ENCODE data around the gene AUTS2. TPM values are rescaled to one million over a fixed set of nuclear protein-coding genes. Genes with fewer than 3 reads are reported as not detected.
A peak's percentile ranks its signal among the peaks of the same experiment; 100 is the strongest.

Gene AUTS2
- total RNA-seq, 1 experiment from 2014 or later = 256 TPM

DNA sequence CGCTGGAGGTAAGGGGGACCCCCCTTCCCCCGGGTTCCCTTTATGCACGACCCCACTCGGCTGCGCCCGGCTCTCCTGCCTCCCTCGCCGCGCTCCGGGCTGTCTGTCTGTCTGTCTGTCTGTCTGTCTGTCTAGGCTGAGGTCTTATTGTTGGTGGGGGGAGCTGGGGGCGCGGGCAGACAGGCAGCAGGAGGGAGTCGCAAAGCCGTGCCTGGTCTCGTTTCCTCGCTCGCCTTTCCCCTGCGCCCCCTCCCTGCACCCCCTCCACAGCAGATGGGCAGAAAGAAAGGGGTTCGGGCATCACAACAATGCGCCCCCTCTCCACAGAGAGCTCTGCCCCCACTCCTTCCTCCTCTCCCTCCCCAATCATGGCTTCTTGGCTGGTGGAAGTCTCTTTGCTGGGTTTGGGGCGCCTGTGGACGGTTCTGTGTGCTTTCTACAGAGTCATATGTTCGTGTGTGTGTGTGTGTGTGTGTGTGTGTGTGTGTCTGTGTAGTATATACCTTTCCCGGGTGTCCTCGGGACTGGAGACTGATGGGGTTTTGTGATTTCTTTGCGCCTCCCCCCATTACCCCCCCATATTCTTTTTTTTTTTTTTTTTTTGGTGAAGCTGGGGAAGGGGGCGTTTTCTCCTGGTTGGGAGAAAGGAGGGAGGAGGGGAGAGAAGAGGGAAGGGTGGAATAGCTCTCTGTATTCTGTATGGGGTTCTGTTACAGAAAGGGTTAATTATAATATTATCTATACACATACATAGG lies 1.9 kb downstream of the AUTS2 start:
- Histone ChIP-seq H3K4ac (ENCODE audit: low read depth, low read length) (no peak overlapping the region), H3K79me1 (ENCODE audit: insufficient read depth, low read depth, low read length, poor library complexity, severe bottlenecking) (no peaks in the 10 kb centered on the region), H3K4me1 (ENCODE audit: insufficient read depth, low read length) (no peaks in the 10 kb centered on the region; the same call in 1 of the 2 replicates), H2BK15ac (ENCODE audit: low read depth, low read length) (no peak overlapping the region), H3K14ac (ENCODE audit: insufficient read depth, low read length) (peak overlapping the region; percentile 2; the same call in 1 of the 2 replicates), H3K27ac (ENCODE audit: insufficient read length, low read depth, low read length) (no peak overlapping the region), H3K18ac (ENCODE audit: insufficient read length, low read depth, low read length) (no peak overlapping the region), H4K20me1 (ENCODE audit: control insufficient read depth, insufficient read depth, insufficient read length) (no peaks in the 10 kb centered on the region), H3K9me3 (ENCODE audit: control insufficient read depth, low read depth, low read length) (no peaks in the 10 kb centered on the region), H2BK120ac (ENCODE audit: low read depth, low read length, poor library complexity, severe bottlenecking) (no peak overlapping the region), H3K9ac (ENCODE audit: extremely low read depth, insufficient read length, low read length) (no peak overlapping the region), H3K23ac (ENCODE audit: insufficient read length, low read depth, low read length) (no peak overlapping the region), H2BK20ac (ENCODE audit: low read depth, low read length, poor library complexity, severe bottlenecking) (no peak overlapping the region), H3K79me2 (ENCODE audit: insufficient read depth, low read length) (no peaks in the 10 kb centered on the region), H3K56ac (ENCODE audit: insufficient read length, low read depth, low read length) (no peak overlapping the region), H2BK5ac (ENCODE audit: insufficient read length, low read length) (no peak overlapping the region), H4K5ac (ENCODE audit: insufficient read length, low read depth, low read length) (no peak overlapping the region), H2AFZ (ENCODE audit: low read length) (no peak overlapping the region), H4K8ac (replicated peaks; ENCODE audit: insufficient read length, low read depth, low read length) (no peak overlapping the region), H3K23me2 (ENCODE audit: insufficient read length, low read depth, low read length, poor library complexity, severe bottlenecking) (peaks cover 14% of the 10 kb centered on the region), H3K27me3 (ENCODE audit: insufficient read depth, low read length) (peaks cover 64% of the 10 kb centered on the region), H3K4me2 (ENCODE audit: insufficient read depth, insufficient read length, low read length) (peak overlapping the region; percentile 80), H4K91ac (ENCODE audit: insufficient read length, low read depth, low read length) (no peak overlapping the region), H3T11ph (ENCODE audit: low read length) (no peak overlapping the region), H2AK5ac (ENCODE audit: insufficient read length, low read length) (no peak overlapping the region), H2BK12ac (ENCODE audit: insufficient read length, low read depth, low read length) (no peak overlapping the region)
- Mint-ChIP-seq H3K4me3 (peak overlapping the region; percentile 82 to 98), H3K9me3 (no peaks in the 10 kb centered on the region; a peak in 2 of 5 replicates), H3K27ac (peak overlapping the region in 1 of 3 experiments; percentile 57; a peak in 1 of 7 replicates), H3K36me3 (ENCODE audit: insufficient read depth in 1 of 3, low read depth in 3 of 3) (no peaks in the 10 kb centered on the region), H3K4me1 (peaks cover 4 to 11% of the 10 kb centered on the region in 2 experiments), H3K27me3 (ENCODE audit: low read depth) (peaks cover 30% of the 10 kb centered on the region)
- TF ChIP-seq, protein P1, sequence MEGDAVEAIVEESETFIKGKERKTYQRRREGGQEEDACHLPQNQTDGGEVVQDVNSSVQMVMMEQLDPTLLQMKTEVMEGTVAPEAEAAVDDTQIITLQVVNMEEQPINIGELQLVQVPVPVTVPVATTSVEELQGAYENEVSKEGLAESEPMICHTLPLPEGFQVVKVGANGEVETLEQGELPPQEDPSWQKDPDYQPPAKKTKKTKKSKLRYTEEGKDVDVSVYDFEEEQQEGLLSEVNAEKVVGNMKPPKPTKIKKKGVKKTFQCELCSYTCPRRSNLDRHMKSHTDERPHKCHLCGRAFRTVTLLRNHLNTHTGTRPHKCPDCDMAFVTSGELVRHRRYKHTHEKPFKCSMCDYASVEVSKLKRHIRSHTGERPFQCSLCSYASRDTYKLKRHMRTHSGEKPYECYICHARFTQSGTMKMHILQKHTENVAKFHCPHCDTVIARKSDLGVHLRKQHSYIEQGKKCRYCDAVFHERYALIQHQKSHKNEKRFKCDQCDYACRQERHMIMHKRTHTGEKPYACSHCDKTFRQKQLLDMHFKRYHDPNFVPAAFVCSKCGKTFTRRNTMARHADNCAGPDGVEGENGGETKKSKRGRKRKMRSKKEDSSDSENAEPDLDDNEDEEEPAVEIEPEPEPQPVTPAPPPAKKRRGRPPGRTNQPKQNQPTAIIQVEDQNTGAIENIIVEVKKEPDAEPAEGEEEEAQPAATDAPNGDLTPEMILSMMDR (conservative IDR thresholded peaks at IDR 0.05) = no peak
- no peak for DNase-seq
- WGBS (ENCODE audit: extremely low coverage, insufficient read length, low lambda C conversion rate) = no CpG with 5 or more reads among the region's 27 CpGs

All from H9 (cell line).